Progenitor cell of endocrine pancreas (in vitro differentiated cells): ENCODE measurements around the gene PSMC4. TPM values are rescaled to one million over a fixed set of nuclear protein-coding genes. Genes with fewer than 3 reads are reported as not detected.
A peak's percentile ranks its signal among the peaks of the same experiment; 100 is the strongest.

Experiments used
- DNase-seq: peaks from one replicate; pipeline ENCODE4 v3.0.0; 2021; ENCODE audit warnings: low spot score; ENCODE audit not compliant: unreplicated experiment
- H3K27ac Mint-ChIP-seq: 2 replicates; pipeline ENCODE4 v1.8.0; 2021; ENCODE audit warnings: mild to moderate bottlenecking, moderate library complexity, mixed read lengths
- H3K27me3 Mint-ChIP-seq: 2 replicates; pipeline ENCODE4 v1.8.0; 2021; ENCODE audit warnings: mixed read lengths
- H3K36me3 Mint-ChIP-seq: 2 replicates; pipeline ENCODE4 v1.8.0; 2022; ENCODE audit warnings: mixed read lengths; ENCODE audit not compliant: insufficient read depth
- H3K4me1 Mint-ChIP-seq: 2 replicates; pipeline ENCODE4 v1.8.0; 2021; ENCODE audit warnings: low read depth, mixed read lengths
- H3K4me3 Mint-ChIP-seq: 2 replicates; pipeline ENCODE4 v1.8.0; 2021; ENCODE audit warnings: low read depth, mild to moderate bottlenecking, moderate library complexity, mixed read lengths
- H3K9me3 Mint-ChIP-seq: 2 replicates; pipeline ENCODE4 v1.8.0; 2021; ENCODE audit warnings: low read depth, mixed read lengths
- total RNA-seq: library from RNA; stranded (reverse); gene quantifications from 2 replicates; pipeline ENCODE4 v1.2.1, GENCODE V29; 2021
- TF ChIP-seq, protein P1 (sequence below): fragments of 200-600 bp; sonication (generic); IDR thresholded peaks from one replicate; pipeline ENCODE4 v1.5.0; 2021; ENCODE audit warnings: antibody characterized with exemption, mild to moderate bottlenecking; ENCODE audit not compliant: unreplicated experiment

Gene PSMC4
- total RNA-seq, 1 donor from 2014 or later = 95.9 TPM

DNA sequence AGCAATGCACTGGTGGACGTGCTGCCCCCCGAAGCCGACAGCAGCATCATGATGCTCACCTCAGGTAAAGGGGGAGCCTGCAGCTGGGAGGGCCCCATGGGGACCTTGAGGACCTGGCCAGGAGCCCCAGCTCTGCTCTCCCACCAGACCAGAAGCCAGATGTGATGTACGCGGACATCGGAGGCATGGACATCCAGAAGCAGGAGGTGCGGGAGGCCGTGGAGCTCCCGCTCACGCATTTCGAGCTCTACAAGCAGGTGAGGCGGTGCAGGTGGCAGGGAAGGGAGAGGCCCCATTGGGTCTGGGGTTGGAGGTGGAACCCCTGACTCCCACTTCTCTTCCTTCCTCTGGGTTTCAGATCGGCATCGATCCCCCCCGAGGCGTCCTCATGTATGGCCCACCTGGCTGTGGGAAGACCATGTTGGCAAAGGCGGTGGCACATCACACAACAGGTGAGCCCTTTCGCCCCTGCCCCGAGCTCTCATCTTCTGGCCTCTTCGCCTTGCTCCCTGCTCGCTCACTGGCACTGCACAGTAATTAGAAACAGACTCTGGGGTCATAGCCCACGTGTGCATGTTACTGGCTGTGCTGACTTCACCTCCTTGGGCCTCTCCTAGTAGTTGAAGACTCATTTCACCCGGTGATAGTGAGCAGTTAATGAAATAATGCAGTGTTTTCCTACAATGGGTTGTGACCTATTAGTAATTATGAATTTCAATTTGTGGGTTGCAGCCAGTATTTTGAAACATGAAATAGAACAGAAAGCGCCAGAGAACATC lies 3.6 kb downstream of the PSMC4 start:
- Mint-ChIP-seq H3K27me3 (no peaks in the 10 kb centered on the region), H3K36me3 (peaks cover 36% of the 10 kb centered on the region), H3K4me1 (peaks cover 17% of the 10 kb centered on the region), H3K9me3 (no peaks in the 10 kb centered on the region), H3K27ac (peak overlapping the region; percentile 67), H3K4me3 (no peak overlapping the region)
- DNase-seq = no peak
- TF ChIP-seq, protein P1, sequence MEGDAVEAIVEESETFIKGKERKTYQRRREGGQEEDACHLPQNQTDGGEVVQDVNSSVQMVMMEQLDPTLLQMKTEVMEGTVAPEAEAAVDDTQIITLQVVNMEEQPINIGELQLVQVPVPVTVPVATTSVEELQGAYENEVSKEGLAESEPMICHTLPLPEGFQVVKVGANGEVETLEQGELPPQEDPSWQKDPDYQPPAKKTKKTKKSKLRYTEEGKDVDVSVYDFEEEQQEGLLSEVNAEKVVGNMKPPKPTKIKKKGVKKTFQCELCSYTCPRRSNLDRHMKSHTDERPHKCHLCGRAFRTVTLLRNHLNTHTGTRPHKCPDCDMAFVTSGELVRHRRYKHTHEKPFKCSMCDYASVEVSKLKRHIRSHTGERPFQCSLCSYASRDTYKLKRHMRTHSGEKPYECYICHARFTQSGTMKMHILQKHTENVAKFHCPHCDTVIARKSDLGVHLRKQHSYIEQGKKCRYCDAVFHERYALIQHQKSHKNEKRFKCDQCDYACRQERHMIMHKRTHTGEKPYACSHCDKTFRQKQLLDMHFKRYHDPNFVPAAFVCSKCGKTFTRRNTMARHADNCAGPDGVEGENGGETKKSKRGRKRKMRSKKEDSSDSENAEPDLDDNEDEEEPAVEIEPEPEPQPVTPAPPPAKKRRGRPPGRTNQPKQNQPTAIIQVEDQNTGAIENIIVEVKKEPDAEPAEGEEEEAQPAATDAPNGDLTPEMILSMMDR = no peak

DNA sequence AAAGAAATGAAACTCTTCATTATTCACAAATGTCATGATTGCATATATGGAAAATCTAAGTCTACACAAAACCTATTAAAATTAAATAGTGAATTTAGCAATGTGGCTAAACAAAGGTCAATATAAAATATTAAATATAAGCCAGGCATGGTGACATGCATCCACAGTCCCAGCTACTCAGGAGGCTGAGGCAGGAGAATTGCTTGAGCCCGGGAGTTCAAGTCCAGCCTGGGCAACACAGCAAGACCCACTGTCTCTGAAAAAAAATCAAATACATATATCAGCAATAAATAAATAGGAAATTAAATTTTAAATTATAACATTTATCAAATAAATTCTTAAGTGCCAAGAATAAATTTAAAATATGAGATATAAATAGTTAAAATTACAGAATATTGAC lies 11.9 kb downstream of the PSMC4 start:
- peaks cover 53% of the 10 kb centered on the region for H3K36me3 Mint-ChIP-seq
- no peak overlapping the region for H3K4me3 Mint-ChIP-seq
- peaks cover 33% of the 10 kb centered on the region for H3K9me3 Mint-ChIP-seq
- H3K27ac Mint-ChIP-seq = no peak overlapping the region
- TF ChIP-seq, protein P1 = no peak
- no peaks in the 10 kb centered on the region for H3K4me1 Mint-ChIP-seq
- no peaks in the 10 kb centered on the region for H3K27me3 Mint-ChIP-seq
- DNase-seq = no peak

DNA sequence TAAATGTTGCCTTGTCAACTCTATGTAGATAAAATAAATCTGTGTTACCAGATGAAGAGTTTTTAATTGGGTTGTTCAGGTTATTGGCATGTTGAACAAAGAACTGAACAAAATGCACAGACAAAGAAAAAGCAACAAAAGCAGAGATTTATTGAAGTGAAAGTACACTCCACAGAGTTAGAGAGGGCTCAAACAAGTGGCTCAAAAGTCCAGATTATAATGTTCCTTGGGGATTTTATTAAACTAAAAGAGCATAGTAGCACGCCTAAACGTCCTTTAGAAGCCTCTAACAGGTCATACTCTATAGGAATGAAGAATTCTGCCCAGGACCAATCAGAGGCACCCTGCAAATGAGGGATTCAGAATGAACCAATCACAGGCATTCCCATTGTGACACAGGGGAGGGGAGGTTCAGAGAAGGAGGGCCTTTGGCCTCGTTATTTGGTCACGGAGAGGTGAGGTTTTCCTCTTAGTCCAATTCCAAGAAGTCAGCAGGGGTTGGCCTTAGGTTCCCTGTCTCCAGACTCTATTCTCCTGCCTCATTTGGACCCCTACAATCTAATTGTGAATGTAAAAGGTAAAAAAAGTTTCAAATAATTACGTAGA lies 12.8 kb downstream of the PSMC4 start:
- no peak for DNase-seq
- H3K4me1 Mint-ChIP-seq = no peaks in the 10 kb centered on the region
- H3K9me3 Mint-ChIP-seq = peaks cover 33% of the 10 kb centered on the region
- no peak overlapping the region for H3K4me3 Mint-ChIP-seq
- TF ChIP-seq, protein P1 = no peak
- H3K36me3 Mint-ChIP-seq = peaks cover 49% of the 10 kb centered on the region
- H3K27ac Mint-ChIP-seq = no peak overlapping the region
- H3K27me3 Mint-ChIP-seq = no peaks in the 10 kb centered on the region

DNA sequence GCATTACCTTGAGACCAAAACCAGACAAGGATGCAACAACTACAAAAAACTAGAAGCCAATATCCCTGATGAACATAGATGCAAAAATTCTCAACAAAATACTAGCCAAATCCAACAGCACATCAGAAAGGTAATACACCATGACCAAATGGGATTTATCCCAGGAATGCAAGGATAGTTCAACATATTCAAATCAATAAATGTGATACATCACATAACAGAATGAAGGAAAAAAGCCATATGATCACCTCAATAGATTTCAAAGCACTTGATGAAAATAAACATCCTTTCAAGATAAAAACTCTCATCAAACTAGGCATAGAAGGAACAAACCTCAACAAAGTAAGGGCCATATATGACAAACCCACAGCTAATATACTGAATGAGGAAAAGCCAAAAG lies 15.7 kb downstream of the PSMC4 start:
- H3K9me3 Mint-ChIP-seq = peaks cover 33% of the 10 kb centered on the region
- H3K36me3 Mint-ChIP-seq = peaks cover 33% of the 10 kb centered on the region
- no peak for DNase-seq
- TF ChIP-seq, protein P1 = no peak
- H3K27me3 Mint-ChIP-seq = no peaks in the 10 kb centered on the region
- H3K4me1 Mint-ChIP-seq = no peaks in the 10 kb centered on the region
- no peak overlapping the region for H3K27ac Mint-ChIP-seq
- no peak overlapping the region for H3K4me3 Mint-ChIP-seq

DNA sequence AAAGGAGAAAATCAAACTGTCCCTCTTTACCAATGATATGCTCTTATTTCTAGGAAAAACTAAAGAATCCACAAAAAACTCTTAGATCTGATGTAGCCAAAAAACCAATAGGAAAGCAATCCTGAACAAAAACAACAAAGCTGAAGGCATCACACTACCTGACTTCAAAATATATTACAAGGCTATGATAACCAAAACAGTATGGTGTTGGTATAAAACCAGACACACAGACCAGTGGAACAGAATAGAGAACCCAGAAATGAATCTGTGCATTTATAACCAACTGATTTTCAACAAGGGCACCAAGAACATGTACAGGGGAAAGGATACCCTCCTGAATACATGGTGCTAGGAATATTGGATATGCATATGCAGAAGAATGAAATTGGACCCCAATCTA lies 16.2 kb downstream of the PSMC4 start:
- no peaks in the 10 kb centered on the region for H3K4me1 Mint-ChIP-seq
- no peaks in the 10 kb centered on the region for H3K27me3 Mint-ChIP-seq
- H3K36me3 Mint-ChIP-seq = peaks cover 31% of the 10 kb centered on the region
- H3K27ac Mint-ChIP-seq = no peak overlapping the region
- TF ChIP-seq, protein P1 = no peak
- H3K4me3 Mint-ChIP-seq = no peak overlapping the region
- DNase-seq = no peak
- H3K9me3 Mint-ChIP-seq = peaks cover 33% of the 10 kb centered on the region
